Measurements from ENCODE around the gene BARX1. TPM values are rescaled to one million over a fixed set of nuclear protein-coding genes. Genes with fewer than 3 reads are reported as not detected.

The BARX1 gene
- total RNA-seq (2022; extraction: Qiagen RNA extraction; ENCODE audit: low read depth): 7.3 to 12.6 TPM (median 10.8 TPM) in 5 replicates

GRCh38 chr9:93955111-93955980, at the start of gene BARX1:
Gene BARX1, minus strand, starts transcription at chr9:93955355. Its CDS starts 209 bp downstream, at chr9:93955146.

Other genes with a start within 250 kb of the BARX1 start
- 3.8 to 4.4 TPM (median 4.3 TPM) in 5 replicates for gene PTPDC1, start 129.1 kb upstream of the BARX1 start, total RNA-seq (2022; extraction: Qiagen RNA extraction; ENCODE audit: low read depth)

Data from A549 treated with DMSO at 1 μM for 4 hours (cell line).